H9 (cell line): ENCODE measurements around the gene ACAP1. TPM values are rescaled to one million over a fixed set of nuclear protein-coding genes. Genes with fewer than 3 reads are reported as not detected.

Experiments used
- DNase-seq: peaks from one replicate; pipeline ENCODE4 v3.0.0-alpha.2; 2017
- H2AFZ ChIP-seq: one replicate; pipeline ENCODE4 v1.6.1; 2013; ENCODE audit warnings: mild to moderate bottlenecking, low read length, control low read depth, moderate library complexity
- H2AK5ac ChIP-seq: 2 replicates; pipeline ENCODE4 v1.6.1; 2013; ENCODE audit warnings: low read length, control low read depth, mixed read lengths; ENCODE audit not compliant: insufficient read length
- H2BK120ac ChIP-seq: one replicate; pipeline ENCODE4 v1.6.1; 2013; ENCODE audit warnings: low read depth, mild to moderate bottlenecking, low read length, control low read depth, inconsistent platforms; ENCODE audit not compliant: poor library complexity, severe bottlenecking
- H2BK12ac ChIP-seq: 2 replicates; pipeline ENCODE4 v1.6.1; 2013; ENCODE audit warnings: low read length, control low read depth, mixed read lengths, low read depth; ENCODE audit not compliant: insufficient read length
- H2BK15ac ChIP-seq: 2 replicates; pipeline ENCODE4 v1.6.1; 2013; ENCODE audit warnings: low read depth, low read length, control low read depth
- H2BK20ac ChIP-seq: one replicate; pipeline ENCODE4 v1.6.1; 2013; ENCODE audit warnings: low read depth, mild to moderate bottlenecking, low read length, control low read depth, inconsistent platforms; ENCODE audit not compliant: poor library complexity, severe bottlenecking
- H2BK5ac ChIP-seq: 2 replicates; pipeline ENCODE4 v1.6.1; 2013; ENCODE audit warnings: low read length, control low read depth, mixed read lengths; ENCODE audit not compliant: insufficient read length
- H3K14ac ChIP-seq: 2 replicates; pipeline ENCODE4 v1.6.1; 2013; ENCODE audit warnings: low read length, control low read depth; ENCODE audit not compliant: insufficient read depth
- H3K18ac ChIP-seq: 2 replicates; pipeline ENCODE4 v1.6.1; 2013; ENCODE audit warnings: low read depth, mild to moderate bottlenecking, mixed read lengths, low read length, control low read depth; ENCODE audit not compliant: insufficient read length
- H3K23ac ChIP-seq: 2 replicates; pipeline ENCODE4 v1.6.1; 2013; ENCODE audit warnings: low read length, control low read depth, mixed read lengths, low read depth; ENCODE audit not compliant: insufficient read length
- H3K23me2 ChIP-seq: 2 replicates; pipeline ENCODE4 v1.6.1; 2013; ENCODE audit warnings: low read depth, mild to moderate bottlenecking, mixed read lengths, low read length, control low read depth; ENCODE audit not compliant: insufficient read length, poor library complexity, severe bottlenecking
- H3K27ac ChIP-seq: 2 replicates; pipeline ENCODE4 v1.5.1; 2013; ENCODE audit warnings: low read length, control low read depth, mixed read lengths, low read depth; ENCODE audit not compliant: insufficient read length
- H3K27me3 ChIP-seq: 2 replicates; pipeline ENCODE4 v1.6.1; 2013; ENCODE audit warnings: low read length, control low read depth, inconsistent platforms; ENCODE audit not compliant: insufficient read depth
- H3K4ac ChIP-seq: 2 replicates; pipeline ENCODE4 v1.6.1; 2013; ENCODE audit warnings: low read depth, mild to moderate bottlenecking, control low read depth, inconsistent platforms, low read length, moderate library complexity
- H3K4me1 ChIP-seq: 2 replicates; pipeline ENCODE4 v1.6.1; 2013; ENCODE audit warnings: low read length, control low read depth, inconsistent platforms; ENCODE audit not compliant: insufficient read depth
- H3K4me2 ChIP-seq: 2 replicates; pipeline ENCODE4 v1.6.1; 2013; ENCODE audit warnings: low read length, control low read depth, mixed read lengths; ENCODE audit not compliant: insufficient read length, insufficient read depth
- H3K56ac ChIP-seq: 2 replicates; pipeline ENCODE4 v1.6.1; 2013; ENCODE audit warnings: low read depth, mild to moderate bottlenecking, mixed read lengths, low read length, control low read depth; ENCODE audit not compliant: insufficient read length
- H3K79me1 ChIP-seq: 2 replicates; pipeline ENCODE4 v1.6.1; 2013; ENCODE audit warnings: low read depth, mild to moderate bottlenecking, moderate library complexity, low read length, control low read depth, inconsistent platforms; ENCODE audit not compliant: insufficient read depth, poor library complexity, severe bottlenecking
- H3K79me2 ChIP-seq: 2 replicates; pipeline ENCODE4 v1.6.1; 2013; ENCODE audit warnings: low read length, control low read depth, inconsistent platforms; ENCODE audit not compliant: insufficient read depth
- H3K9ac ChIP-seq: 2 replicates; pipeline ENCODE4 v1.6.1; 2013; ENCODE audit warnings: low read length, control low read depth, mixed read lengths; ENCODE audit not compliant: insufficient read length; ENCODE audit errors: extremely low read depth
- H3K9me3 ChIP-seq: one replicate; pipeline ENCODE4 v1.6.1; 2013; ENCODE audit warnings: low read depth, low read length, inconsistent platforms; ENCODE audit not compliant: control insufficient read depth
- H3T11ph ChIP-seq: one replicate; pipeline ENCODE4 v1.6.1; 2013; ENCODE audit warnings: mild to moderate bottlenecking, low read length, control low read depth, inconsistent platforms
- H4K20me1 ChIP-seq: one replicate; pipeline ENCODE4 v1.6.1; 2013; ENCODE audit not compliant: control insufficient read depth, insufficient read length, insufficient read depth
- H4K5ac ChIP-seq: 2 replicates; pipeline ENCODE4 v1.6.1; 2013; ENCODE audit warnings: low read depth, mild to moderate bottlenecking, mixed read lengths, low read length, control low read depth; ENCODE audit not compliant: insufficient read length
- H4K8ac ChIP-seq: replicated peaks from 2 replicates; pipeline ENCODE4 v1.6.1; 2013; ENCODE audit warnings: low read length, control low read depth, mixed read lengths, low read depth; ENCODE audit not compliant: insufficient read length
- H4K91ac ChIP-seq: 2 replicates; pipeline ENCODE4 v1.6.1; 2013; ENCODE audit warnings: low read depth, mild to moderate bottlenecking, moderate library complexity, mixed read lengths, low read length, control low read depth; ENCODE audit not compliant: insufficient read length
- H3K27ac Mint-ChIP-seq, 3 experiments: 2 replicates in 2 of 3; 3 replicates in 1 of 3; pipeline ENCODE4 v1.8.0; 2020 to 2021; ENCODE audit warnings: mixed read lengths in 3 of 3, mild to moderate bottlenecking in 1 of 3, moderate library complexity in 1 of 3
- H3K27me3 Mint-ChIP-seq: 2 replicates; pipeline ENCODE4 v1.8.0; 2021; ENCODE audit warnings: low read depth, mild to moderate bottlenecking, moderate library complexity, mixed read lengths
- H3K36me3 Mint-ChIP-seq, 3 experiments: 2 replicates in 2 of 3; 3 replicates in 1 of 3; pipeline ENCODE4 v1.8.0; 2020 to 2021; ENCODE audit warnings: low read depth in 3 of 3, mixed read lengths in 3 of 3; ENCODE audit not compliant: insufficient read depth in 1 of 3
- H3K4me1 Mint-ChIP-seq, 2 experiments: 2 replicates each; pipeline ENCODE4 v1.8.0; 2020; ENCODE audit warnings: mixed read lengths in 2 of 2
- H3K4me3 Mint-ChIP-seq, 2 experiments: 2 replicates in 1 of 2; 3 replicates in 1 of 2; pipeline ENCODE4 v1.8.0; 2020 to 2021; ENCODE audit warnings: mild to moderate bottlenecking in 2 of 2, mixed read lengths in 2 of 2, moderate library complexity in 1 of 2
- H3K9me3 Mint-ChIP-seq, 2 experiments: 2 replicates in 1 of 2; 3 replicates in 1 of 2; pipeline ENCODE4 v1.8.0; 2020; ENCODE audit warnings: mild to moderate bottlenecking in 2 of 2, mixed read lengths in 2 of 2, moderate library complexity in 1 of 2
- CTCF ChIP-seq: fragments of 200-600 bp; sonication (generic); conservative IDR thresholded peaks from 3 replicates; pipeline ENCODE4 v1.8.0; 2021; ENCODE audit warnings: antibody characterized with exemption, mild to moderate bottlenecking
- WGBS: extraction: QIAGEN DNeasy Blood & Tissue Kit; methylation state at CpG from one replicate; pipeline ENCODE4 v1.1.7; 2013; ENCODE audit warnings: missing lambda C conversion rate, low lambda C conversion rate, mixed read lengths; ENCODE audit not compliant: insufficient read length; ENCODE audit errors: extremely low coverage; 5-methylcytosine and 5-hydroxymethylcytosine counted together
- total RNA-seq: library from RNA; stranded (reverse); gene quantifications from 2 replicates; pipeline ENCODE4 v1.2.1, GENCODE V29; 2021

Gene ACAP1
- total RNA-seq, 1 experiment from 2014 or later, result 18.2 TPM

GRCh38 chr17:7398612-7399011, 62.3 kb downstream of the ACAP1 start:
- Histone ChIP-seq H3K23ac (no peak overlapping the region), H4K91ac (no peak overlapping the region), H3T11ph (no peak overlapping the region), H2BK5ac (no peak overlapping the region), H3K18ac (no peak overlapping the region), H2BK15ac (no peak overlapping the region), H3K9me3 (no peaks in the 10 kb centered on the region), H3K4me1 (peaks cover 2% of the 10 kb centered on the region; the same call in 1 of the 2 replicates), H2BK120ac (no peak overlapping the region), H3K79me2 (no peaks in the 10 kb centered on the region), H3K4me2 (no peak overlapping the region), H3K23me2 (peaks cover 11% of the 10 kb centered on the region), H3K4ac (no peak overlapping the region), H3K27ac (no peak overlapping the region), H3K14ac (no peak overlapping the region), H2AK5ac (no peak overlapping the region), H4K5ac (no peak overlapping the region), H2AFZ (no peak overlapping the region), H4K8ac (no peak overlapping the region), H3K27me3 (no peaks in the 10 kb centered on the region), H3K56ac (no peak overlapping the region), H2BK20ac (no peak overlapping the region), H4K20me1 (no peaks in the 10 kb centered on the region), H3K9ac (no peak overlapping the region), H3K79me1 (no peaks in the 10 kb centered on the region), H2BK12ac (no peak overlapping the region)
- TF ChIP-seq CTCF, result no peak
- Mint-ChIP-seq H3K27me3 (peaks cover 2% of the 10 kb centered on the region), H3K9me3 (no peaks in the 10 kb centered on the region), H3K36me3 (peaks cover 3 to 11% (median 4%) of the 10 kb centered on the region in 3 experiments; a peak in 5 of 7 replicates), H3K4me3 (peak overlapping the region in 1 of 2 experiments; percentile 23; a peak in 1 of 5 replicates), H3K27ac (no peak overlapping the region), H3K4me1 (peaks cover 13 to 17% of the 10 kb centered on the region in 2 experiments)
- WGBS, result no CpG with 5 or more reads among the region's 2 CpGs
- no peak for DNase-seq

Other genes with a start within 250 kb of the ACAP1 start
- not detected in 2 replicates for gene ASGR2, start 221.7 kb upstream of the ACAP1 start, total RNA-seq
- gene ASGR1, start 157.2 kb upstream of the ACAP1 start, total RNA-seq, result 5.2 and 5.9 TPM in 2 replicates
- 38.2 and 38.3 TPM in 2 replicates for gene DLG4, start 116.7 kb upstream of the ACAP1 start, total RNA-seq
- gene ACADVL, start 116.6 kb upstream of the ACAP1 start, total RNA-seq, result 272 and 283 TPM in 2 replicates
- gene DVL2, start 102.0 kb upstream of the ACAP1 start, total RNA-seq, result 82.9 and 84.1 TPM in 2 replicates
- gene PHF23, start 97.1 kb upstream of the ACAP1 start, total RNA-seq, result 105 and 110 TPM in 2 replicates
- gene GABARAP, start 94.1 kb upstream of the ACAP1 start, total RNA-seq, result 261 and 266 TPM in 2 replicates
- gene CTDNEP1, start 84.8 kb upstream of the ACAP1 start, total RNA-seq, result 134 and 141 TPM in 2 replicates
- 46.5 and 49.6 TPM in 2 replicates for gene ELP5, start 84.3 kb upstream of the ACAP1 start, total RNA-seq
- 174 and 177 TPM in 2 replicates for gene CLDN7, start 74.1 kb upstream of the ACAP1 start, total RNA-seq
- 4.4 and 4.7 TPM in 2 replicates for gene SLC2A4, start 54.8 kb upstream of the ACAP1 start, total RNA-seq
- 24.0 and 26.0 TPM in 2 replicates for gene YBX2, start 41.9 kb upstream of the ACAP1 start, total RNA-seq
- 978 and 1,015 TPM in 2 replicates for gene EIF5A, start 28.9 kb upstream of the ACAP1 start, total RNA-seq
- gene GPS2, start 21.2 kb upstream of the ACAP1 start, total RNA-seq, result 62.6 and 62.7 TPM in 2 replicates
- gene NEURL4, start 7.2 kb upstream of the ACAP1 start, total RNA-seq, result 54.8 and 55.4 TPM in 2 replicates
- 5.3 and 5.6 TPM in 2 replicates for gene KCTD11, start 15.6 kb downstream of the ACAP1 start, total RNA-seq
- not detected in 2 replicates for gene TMEM95, start 18.6 kb downstream of the ACAP1 start, total RNA-seq
- 10.1 and 11.2 TPM in 2 replicates for gene TNK1, start 44.6 kb downstream of the ACAP1 start, total RNA-seq
- 31.5 and 32.1 TPM in 2 replicates for gene PLSCR3, start 58.0 kb downstream of the ACAP1 start, total RNA-seq
- 151 and 153 TPM in 2 replicates for gene TMEM256, start 67.6 kb downstream of the ACAP1 start, total RNA-seq
- gene NLGN2, start 71.3 kb downstream of the ACAP1 start, total RNA-seq, result 70.2 and 70.5 TPM in 2 replicates
- 0.33 and 0.46 TPM in 2 replicates for gene SPEM1, start 83.8 kb downstream of the ACAP1 start, total RNA-seq
- gene SPEM2, start 89.1 kb downstream of the ACAP1 start, total RNA-seq, result not detected in 2 replicates
- gene SPEM3, start 92.3 kb downstream of the ACAP1 start, total RNA-seq, result not detected in 2 replicates
- 8.3 and 8.6 TPM in 2 replicates for gene TMEM102, start 98.9 kb downstream of the ACAP1 start, total RNA-seq
- 14.1 and 15.2 TPM in 2 replicates for gene FGF11, start 103.0 kb downstream of the ACAP1 start, total RNA-seq
- 12.7 and 13.2 TPM in 2 replicates for gene CHRNB1, start 108.5 kb downstream of the ACAP1 start, total RNA-seq
- 14.4 and 14.9 TPM in 2 replicates for gene ZBTB4, start 143.1 kb downstream of the ACAP1 start, total RNA-seq
- gene SLC35G6, start 144.9 kb downstream of the ACAP1 start, total RNA-seq, result not detected in 2 replicates
- gene POLR2A, start 147.8 kb downstream of the ACAP1 start, total RNA-seq, result 153 and 154 TPM in 2 replicates
- gene TNFSF12, start 212.5 kb downstream of the ACAP1 start, total RNA-seq, result 5.8 and 7.1 TPM in 2 replicates
- gene TNFSF13, start 222.2 kb downstream of the ACAP1 start, total RNA-seq, result 0.94 and 1.4 TPM in 2 replicates
- 80.6 and 83.1 TPM in 2 replicates for gene SENP3, start 225.4 kb downstream of the ACAP1 start, total RNA-seq
- gene CD68, start 243.1 kb downstream of the ACAP1 start, total RNA-seq, result 0.37 and 0.42 TPM in 2 replicates
- gene MPDU1, start 247.3 kb downstream of the ACAP1 start, total RNA-seq, result 73.1 and 76.1 TPM in 2 replicates